Upper lobe of right lung (tissue), 1 donor: ENCODE results near the gene MFN1. TPM values are rescaled to one million over a fixed set of nuclear protein-coding genes. Genes with fewer than 3 reads are reported as not detected.

Experiments
- ATAC-seq: fragments of 200-7000 bp; cut with Tn5 transposase; one replicate; pipeline ENCODE4 v1.9.1; 2020; ENCODE audit warnings: mild to moderate bottlenecking, moderate library complexity
- DNase-seq: peaks from one replicate; pipeline ENCODE4 v3.0.0-alpha.2; 2020
- H3K27ac ChIP-seq: fragments of 200-600 bp; one replicate; pipeline ENCODE4 v1.8.0; 2022
- H3K27me3 ChIP-seq: fragments of 200-600 bp; one replicate; pipeline ENCODE4 v1.8.0; 2022; ENCODE audit warnings: mild to moderate bottlenecking
- H3K36me3 ChIP-seq: fragments of 200-600 bp; one replicate; pipeline ENCODE4 v1.8.0; 2022
- H3K4me1 ChIP-seq: fragments of 200-600 bp; one replicate; pipeline ENCODE4 v1.8.0; 2022
- H3K4me3 ChIP-seq: fragments of 200-600 bp; one replicate; pipeline ENCODE4 v1.8.0; 2022; ENCODE audit warnings: mild to moderate bottlenecking
- H3K9me3 ChIP-seq: fragments of 200-600 bp; one replicate; pipeline ENCODE4 v1.8.0; 2022
- CTCF ChIP-seq: fragments of 200-600 bp; IDR thresholded peaks from one replicate; pipeline ENCODE4 v1.8.0; 2022; ENCODE audit warnings: antibody characterized with exemption
- intact Hi-C: fragments of 100-400 bp; cut with DNase I; formaldehyde crosslinking; loops from one replicate; pipeline ENCODE4 v1.11.0; 2022
- long read RNA-seq: library from polyadenylated mRNA; unstranded; transcript quantifications from one replicate; pipeline ENCODE4 v2.0.0, GENCODE V29; 2021
- total RNA-seq: library from RNA; stranded (reverse); fragmentation: NEBNext Ultra II Directional; extraction: Animal tissue kit (Norgen Biotek cat#: 25700); gene quantifications from one replicate; pipeline ENCODE4 v1.2.1, GENCODE V29; 2021
- donor health status: DM: no; HTN: yes; CAD: no; lungs with severe emphysema.

MFN1 gene
- total RNA-seq, result 48.3 TPM
- long read RNA-seq, full-length matches to known transcripts, result 6 of 35 reads
- long read RNA-seq, partial matches to known transcripts, result 22 of 35 reads
- long read RNA-seq, other reads (novel, unspliced or antisense), result 7 of 35 reads

GRCh38 chr3:179347345-179348194, at the start of gene MFN1:
Gene MFN1 (plus strand): TSS chr3:179347709. CDS start chr3:179348852, 1,143 bp downstream.
- intact Hi-C loops, result no loop called here

DNA sequence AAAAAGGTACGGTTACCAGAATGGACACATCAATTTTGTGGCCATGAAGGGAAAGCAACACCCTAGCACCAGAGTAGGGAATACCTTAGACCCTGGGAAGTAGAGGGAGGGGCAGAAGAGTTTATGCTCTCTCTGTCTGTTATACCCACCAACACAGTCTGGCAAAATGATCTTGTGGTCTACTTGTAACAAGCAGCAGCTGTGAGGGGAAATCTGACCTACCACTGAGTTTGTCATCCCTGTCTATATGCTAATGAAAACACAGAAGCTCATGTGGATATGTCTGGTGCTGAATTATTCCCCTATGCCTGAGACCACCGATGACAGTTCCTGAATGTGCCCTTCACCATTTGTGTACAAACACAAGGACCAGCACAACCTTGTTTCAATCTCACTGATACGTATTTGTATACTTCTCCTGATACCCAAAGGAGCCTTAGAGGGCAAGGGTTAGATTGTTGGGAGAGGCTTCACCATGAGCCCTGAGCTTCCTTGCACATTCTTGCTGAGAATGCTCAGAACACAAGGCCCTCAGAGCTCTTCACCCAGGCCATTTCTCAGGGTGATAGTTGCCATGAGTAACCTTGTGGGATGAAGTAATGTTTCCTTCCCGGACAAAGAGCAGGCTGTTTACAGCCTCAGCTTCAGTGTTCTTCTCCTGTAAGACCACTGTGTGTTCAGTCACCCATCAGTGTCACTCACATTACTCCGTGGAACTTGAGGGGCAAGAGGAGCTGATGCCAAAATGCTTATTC, 49.4 kb upstream of the MFN1 start:
- no peaks in the 10 kb centered on the region for H3K9me3 ChIP-seq
- intact Hi-C loops, result no loop called here

More at GRCh38 chr3:179347345-179348194, at the start of gene MFN1:
- ATAC-seq, result peak; percentile 99
- peak; percentile 95 for DNase-seq
- H3K4me3 ChIP-seq, result peak within 1 kb of the TSS; percentile 73
- H3K36me3 ChIP-seq, result peaks cover 23% of the 10 kb centered on the region
- H3K27ac ChIP-seq, result peak within 1 kb of the TSS; percentile 86
- peaks cover 6% of the 10 kb centered on the region for H3K4me1 ChIP-seq
- no peaks in the 10 kb centered on the region for H3K9me3 ChIP-seq
- TF ChIP-seq CTCF, result no peak
- H3K27me3 ChIP-seq, result no peaks in the 10 kb centered on the region

DNA sequence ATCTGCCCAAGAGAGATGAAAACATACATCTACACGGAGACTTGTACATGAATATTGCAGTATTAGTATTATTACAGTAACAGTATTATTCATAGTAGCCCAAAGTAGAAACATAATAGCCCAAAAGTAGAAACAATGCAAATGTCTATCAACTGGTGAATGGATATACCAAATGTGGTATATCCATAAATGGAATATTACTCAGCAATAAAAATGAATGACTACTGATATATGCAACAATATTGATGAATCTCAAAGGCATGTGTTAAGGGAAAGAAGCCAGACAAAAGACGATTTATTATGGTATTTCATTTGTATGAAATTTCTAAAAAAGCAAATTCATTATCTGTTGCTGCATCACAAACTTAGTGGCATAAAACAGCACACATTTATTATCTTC, 48.2 kb upstream of the MFN1 start:
- no peak overlapping the region for H3K27ac ChIP-seq
- DNase-seq (no peak), ATAC-seq (no peak)
- no peak for TF ChIP-seq CTCF
- H3K27me3 ChIP-seq, result no peaks in the 10 kb centered on the region
- no peaks in the 10 kb centered on the region for H3K9me3 ChIP-seq
- H3K4me1 ChIP-seq, result no peaks in the 10 kb centered on the region
- no peaks in the 10 kb centered on the region for H3K36me3 ChIP-seq
- H3K4me3 ChIP-seq, result no peak overlapping the region
- intact Hi-C loops, result no loop called here

More for the DNA sequence above, 49.4 kb upstream of the MFN1 start:
- H3K27me3 ChIP-seq, result no peaks in the 10 kb centered on the region
- TF ChIP-seq CTCF, result no peak
- H3K27ac ChIP-seq, result no peak overlapping the region
- no peaks in the 10 kb centered on the region for H3K36me3 ChIP-seq
- no peak for DNase-seq
- ATAC-seq, result no peak
- H3K4me3 ChIP-seq, result no peak overlapping the region
- no peaks in the 10 kb centered on the region for H3K4me1 ChIP-seq

DNA sequence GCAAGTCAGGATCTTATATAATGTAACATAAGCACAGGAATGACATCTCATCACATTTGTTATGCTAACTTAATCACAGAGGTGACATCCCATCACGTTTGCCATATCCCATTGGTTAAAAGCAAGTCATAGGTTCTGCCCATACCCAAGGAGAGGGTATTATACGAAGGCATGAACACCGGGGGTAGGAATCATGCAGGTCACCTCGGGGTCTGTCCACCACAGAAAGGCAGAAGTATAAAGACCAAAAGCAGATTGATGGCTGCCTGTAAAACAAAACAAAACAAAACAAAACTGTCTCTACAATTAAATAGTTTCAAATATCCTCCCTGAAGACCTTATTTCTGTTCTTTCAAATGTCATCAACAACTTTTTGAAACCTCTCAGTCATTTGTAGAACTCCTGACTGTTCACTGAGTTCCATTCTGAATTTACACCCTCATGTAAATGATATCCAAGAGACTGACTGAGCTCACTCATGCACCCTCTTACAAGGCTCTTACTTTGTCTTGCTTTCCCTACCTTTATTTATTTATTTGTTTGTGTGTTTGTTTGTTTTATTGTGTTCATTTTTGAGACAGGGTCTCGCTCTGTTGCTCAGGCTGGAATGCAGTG, 47.4 kb upstream of the MFN1 start:
- TF ChIP-seq CTCF, result no peak

DNA sequence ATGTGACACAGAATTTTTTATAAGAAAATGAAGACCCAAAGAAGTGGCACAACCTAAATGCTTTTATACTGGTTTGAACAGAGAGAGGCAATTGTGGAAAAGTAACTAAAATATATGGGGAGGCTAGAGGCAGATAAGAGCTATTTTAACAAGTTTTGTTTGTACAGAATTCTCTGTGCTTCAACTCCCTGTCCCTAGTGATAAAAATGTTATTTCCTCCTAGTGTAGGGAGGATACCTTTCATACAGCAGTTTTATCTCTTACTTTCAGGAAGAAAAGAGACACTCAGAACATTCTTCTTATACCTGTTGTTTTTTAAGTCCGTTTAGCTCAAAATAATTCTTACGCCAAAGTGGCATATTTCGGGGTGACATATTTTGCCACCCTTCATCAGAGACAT, 45.9 kb upstream of the MFN1 start:
- Histone ChIP-seq H3K9me3 (no peaks in the 10 kb centered on the region), H3K27ac (no peak overlapping the region), H3K36me3 (no peaks in the 10 kb centered on the region), H3K4me1 (no peaks in the 10 kb centered on the region), H3K4me3 (no peak overlapping the region), H3K27me3 (no peaks in the 10 kb centered on the region)
- no peak for DNase-seq
- ATAC-seq, result no peak
- intact Hi-C loops, result no loop called here
- TF ChIP-seq CTCF, result no peak

More for the DNA sequence above, 47.4 kb upstream of the MFN1 start:
- intact Hi-C loops, result no loop called here
- Histone ChIP-seq H3K36me3 (no peaks in the 10 kb centered on the region), H3K27me3 (no peaks in the 10 kb centered on the region), H3K9me3 (no peaks in the 10 kb centered on the region), H3K4me3 (no peak overlapping the region), H3K4me1 (no peaks in the 10 kb centered on the region), H3K27ac (no peak overlapping the region)
- DNase-seq (no peak), ATAC-seq (no peak)
